ENCODE measurements around the gene HDHD3.

DNA sequence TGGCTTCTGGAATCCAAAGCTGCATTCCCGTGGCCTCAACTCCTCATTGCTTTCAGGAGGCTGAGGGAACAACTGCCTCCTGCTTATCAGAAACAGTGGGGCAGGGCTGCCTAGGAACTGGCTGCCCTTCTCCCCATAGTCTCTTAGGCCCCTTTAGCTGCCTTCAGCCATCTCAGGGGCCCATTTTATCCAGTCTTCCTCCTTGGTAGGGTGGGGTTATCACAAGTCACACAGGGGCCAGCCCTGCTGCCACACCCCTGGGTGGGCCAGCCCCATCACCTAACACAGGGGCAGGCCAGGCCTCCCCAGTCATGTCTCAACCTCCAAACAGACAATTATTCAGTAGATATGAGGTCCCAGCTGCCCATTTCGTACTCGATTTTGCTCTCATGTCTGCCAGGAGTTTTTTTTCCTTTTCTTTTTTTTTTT lies 20.4 kb upstream of the HDHD3 start:
- no peak for TF ChIP-seq TAF1 (IDR thresholded peaks at IDR 0.05; ENCODE audit: low read depth, low read length)
- no peak for TF ChIP-seq POLR2A (IDR thresholded peaks at IDR 0.05; ENCODE audit: low read depth, low read length)
- no peak for TF ChIP-seq POLR2AphosphoS5 (IDR thresholded peaks at IDR 0.05; ENCODE audit: low read depth, low read length)
- TF ChIP-seq POU2F2 (IDR thresholded peaks at IDR 0.05; ENCODE audit: low read depth, low read length): no peak
- no peak for TF ChIP-seq PAX5 (IDR thresholded peaks at IDR 0.05; ENCODE audit: insufficient read depth, low read length, severe bottlenecking)
- no peak for TF ChIP-seq SPI1 (IDR thresholded peaks at IDR 0.05; ENCODE audit: low read depth, low read length)

Data from GM12891 (cell line).